Neural progenitor cell (in vitro differentiated cells): Measurements from ENCODE around the gene GUCY2C. TPM values are rescaled to one million over a fixed set of nuclear protein-coding genes. Genes with fewer than 3 reads are reported as not detected.

ENCODE experiments used
- DNase-seq: peaks from one replicate; pipeline ENCODE4 v3.0.0-alpha.2; 2016; ENCODE audit warnings: low spot score
- H2AFZ ChIP-seq: fragments of 200-600 bp; sonication (generic); replicated peaks from 2 replicates; pipeline ENCODE4 v1.6.1; 2016; ENCODE audit warnings: antibody characterized with exemption
- H3F3A ChIP-seq: fragments of 200-600 bp; sonication (generic); 2 replicates; pipeline ENCODE4 v1.6.1; 2016; ENCODE audit warnings: antibody characterized with exemption, low read depth
- H3K27ac ChIP-seq: fragments of 200-600 bp; sonication (generic); 2 replicates; pipeline ENCODE4 v1.5.1; 2016; ENCODE audit warnings: mild to moderate bottlenecking
- H3K27me3 ChIP-seq: fragments of 200-600 bp; sonication (generic); 2 replicates; pipeline ENCODE4 v1.6.1; 2016; ENCODE audit warnings: mild to moderate bottlenecking, moderate library complexity
- H3K36me3 ChIP-seq: fragments of 200-600 bp; sonication (generic); 2 replicates; pipeline ENCODE4 v1.5.1; 2016
- H3K4me1 ChIP-seq: fragments of 200-600 bp; sonication (generic); 2 replicates; pipeline ENCODE4 v1.6.1; 2016; ENCODE audit warnings: mixed run types
- H3K4me2 ChIP-seq: fragments of 200-600 bp; sonication (generic); 2 replicates; pipeline ENCODE4 v1.6.1; 2016
- H3K4me3 ChIP-seq: fragments of 200-600 bp; sonication (generic); 2 replicates; pipeline ENCODE4 v1.5.1; 2016
- H3K79me2 ChIP-seq: fragments of 200-600 bp; sonication (generic); 2 replicates; pipeline ENCODE4 v1.6.1; 2016; ENCODE audit warnings: low read depth
- H3K9ac ChIP-seq: fragments of 200-600 bp; sonication (generic); 2 replicates; pipeline ENCODE4 v1.6.1; 2016
- H3K9me3 ChIP-seq: fragments of 200-600 bp; sonication (generic); 2 replicates; pipeline ENCODE4 v1.5.1; 2016; ENCODE audit warnings: low read depth
- H4K20me1 ChIP-seq: fragments of 200-600 bp; sonication (generic); 2 replicates; pipeline ENCODE4 v1.6.1; 2016; ENCODE audit warnings: low read depth
- H3K27ac Mint-ChIP-seq: 3 replicates; pipeline ENCODE4 v1.8.0; 2021; ENCODE audit warnings: mixed read lengths
- H3K27me3 Mint-ChIP-seq: 2 replicates; pipeline ENCODE4 v1.8.0; 2022; ENCODE audit warnings: low read depth, mild to moderate bottlenecking, inconsistent platforms, moderate library complexity, mixed read lengths; ENCODE audit not compliant: insufficient read depth
- H3K36me3 Mint-ChIP-seq: 3 replicates; pipeline ENCODE4 v1.8.0; 2021; ENCODE audit warnings: mixed read lengths
- H3K4me1 Mint-ChIP-seq: 3 replicates; pipeline ENCODE4 v1.8.0; 2021; ENCODE audit warnings: mixed read lengths
- H3K4me3 Mint-ChIP-seq: 3 replicates; pipeline ENCODE4 v1.8.0; 2021; ENCODE audit warnings: mild to moderate bottlenecking, moderate library complexity, mixed read lengths
- H3K9me3 Mint-ChIP-seq: 3 replicates; pipeline ENCODE4 v1.8.0; 2020; ENCODE audit warnings: mixed read lengths
- CTCF ChIP-seq: fragments of 200-600 bp; sonication (generic); IDR thresholded peaks from 2 replicates; pipeline ENCODE4 v1.5.1; 2017; ENCODE audit warnings: antibody characterized with exemption, mild to moderate bottlenecking
- EZH2 ChIP-seq: fragments of 200-600 bp; sonication (generic); IDR thresholded peaks from 2 replicates; pipeline ENCODE4 v1.6.1; 2017; ENCODE audit warnings: antibody characterized with exemption, mild to moderate bottlenecking, moderate library complexity
- EZH2phosphoT487 ChIP-seq: fragments of 200-600 bp; sonication (generic); IDR thresholded peaks from 2 replicates; pipeline ENCODE4 v1.6.1; 2017; ENCODE audit warnings: antibody characterized with exemption
- total RNA-seq: library from RNA; depleted of rRNA; stranded (reverse); fragments of >200 nt; gene quantifications from 2 replicates; pipeline ENCODE4 v1.2.3, GENCODE V29; 2015; ENCODE audit warnings: low replicate concordance

GUCY2C gene
- total RNA-seq, 1 donor from 2014 or later: not detected

GRCh38 chr12:14605401-14605989, 90.9 kb downstream of the GUCY2C start:
- peaks cover 4% of the 10 kb centered on the region for H3K36me3 ChIP-seq
- no peak for DNase-seq
- no peaks in the 10 kb centered on the region for H3F3A ChIP-seq

GRCh38 chr12:14601692-14602478, 94.5 kb downstream of the GUCY2C start:
- Histone ChIP-seq H3K4me2 (no peak overlapping the region), H2AFZ (no peak overlapping the region), H3K4me1 (no peaks in the 10 kb centered on the region), H3K9me3 (peaks cover 10% of the 10 kb centered on the region), H3K79me2 (no peaks in the 10 kb centered on the region), H3K27ac (no peak overlapping the region), H3K9ac (no peak overlapping the region), H3K36me3 (peaks cover 4% of the 10 kb centered on the region), H3K27me3 (no peaks in the 10 kb centered on the region), H4K20me1 (no peaks in the 10 kb centered on the region), H3F3A (no peaks in the 10 kb centered on the region), H3K4me3 (no peak overlapping the region)
- no peaks in the 10 kb centered on the region for H3K36me3 Mint-ChIP-seq
- no peak overlapping the region for H3K27ac Mint-ChIP-seq
- peaks cover 2% of the 10 kb centered on the region for H3K27me3 Mint-ChIP-seq
- DNase-seq: no peak
- H3K9me3 Mint-ChIP-seq: peaks cover 31% of the 10 kb centered on the region
- no peaks in the 10 kb centered on the region for H3K4me1 Mint-ChIP-seq
- TF ChIP-seq EZH2phosphoT487: no peak
- TF ChIP-seq CTCF: no peak
- no peak for TF ChIP-seq EZH2
- no peak overlapping the region for H3K4me3 Mint-ChIP-seq

More at GRCh38 chr12:14605401-14605989, 90.9 kb downstream of the GUCY2C start:
- Histone ChIP-seq H3K9ac (no peak overlapping the region), H3K9me3 (peaks cover 17% of the 10 kb centered on the region), H3K27me3 (no peaks in the 10 kb centered on the region), H3K27ac (no peak overlapping the region), H4K20me1 (no peaks in the 10 kb centered on the region), H2AFZ (no peak overlapping the region), H3K4me1 (no peaks in the 10 kb centered on the region), H3K4me3 (no peak overlapping the region), H3K4me2 (no peak overlapping the region), H3K79me2 (no peaks in the 10 kb centered on the region)
- H3K9me3 Mint-ChIP-seq: peaks cover 30% of the 10 kb centered on the region
- TF ChIP-seq CTCF (no peak), EZH2phosphoT487 (no peak), EZH2 (no peak)
- no peaks in the 10 kb centered on the region for H3K36me3 Mint-ChIP-seq
- no peak overlapping the region for H3K27ac Mint-ChIP-seq
- H3K4me3 Mint-ChIP-seq: no peak overlapping the region
- H3K27me3 Mint-ChIP-seq: peaks cover 2% of the 10 kb centered on the region
- no peaks in the 10 kb centered on the region for H3K4me1 Mint-ChIP-seq

GRCh38 chr12:14597480-14597879, 98.9 kb downstream of the GUCY2C start:
- no peaks in the 10 kb centered on the region for H4K20me1 ChIP-seq
- H3F3A ChIP-seq: no peaks in the 10 kb centered on the region
- H3K9me3 Mint-ChIP-seq: peaks cover 6% of the 10 kb centered on the region
- H3K4me3 Mint-ChIP-seq: no peak overlapping the region
- no peak for DNase-seq
- H3K4me1 Mint-ChIP-seq: no peaks in the 10 kb centered on the region
- H3K4me2 ChIP-seq: no peak overlapping the region
- H3K27me3 Mint-ChIP-seq: no peaks in the 10 kb centered on the region
- H3K79me2 ChIP-seq: no peaks in the 10 kb centered on the region
- H3K4me1 ChIP-seq: no peaks in the 10 kb centered on the region
- no peaks in the 10 kb centered on the region for H3K9me3 ChIP-seq
- H3K36me3 ChIP-seq: no peaks in the 10 kb centered on the region
- no peaks in the 10 kb centered on the region for H3K27me3 ChIP-seq
- no peak overlapping the region for H3K27ac Mint-ChIP-seq
- no peak overlapping the region for H2AFZ ChIP-seq
- H3K27ac ChIP-seq: no peak overlapping the region
- no peak for TF ChIP-seq EZH2phosphoT487
- no peak for TF ChIP-seq EZH2
- TF ChIP-seq CTCF: no peak
- no peak overlapping the region for H3K4me3 ChIP-seq
- H3K9ac ChIP-seq: no peak overlapping the region
- no peaks in the 10 kb centered on the region for H3K36me3 Mint-ChIP-seq
